Posterior vena cava (tissue), 2 donors: Measurements from ENCODE around the gene PTPN18. TPM values are rescaled to one million over a fixed set of nuclear protein-coding genes. Genes with fewer than 3 reads are reported as not detected.
A peak's percentile ranks its signal among the peaks of the same experiment; 100 is the strongest.

Experiments used
- DNase-seq: peaks from one replicate; pipeline ENCODE4 v3.0.0-alpha.2; 2020; ENCODE audit warnings: low spot score
- intact Hi-C, 2 donors: fragments of 100-400 bp; cut with DNase I; formaldehyde crosslinking; loops; one replicate each; pipeline versions ENCODE4 v1.14.1 to v1.14.2; 2022 to 2023
- total RNA-seq, 2 donors: library from RNA; stranded (reverse); fragmentation: NEBNext Ultra II Directional; extraction: Animal tissue kit (Norgen Biotek cat#: 25700); gene quantifications; one replicate each; pipeline ENCODE4 v1.2.1, GENCODE V29; 2021
- donor health status: DM: yes; HTN: yes; CAD: no.
- donor health status: DM: yes; HTN: yes; CAD: no.

PTPN18 gene
- total RNA-seq, 2 donors from 2014 or later = 33.6 to 58.7 TPM

GRCh38 chr2:130337735-130338325 is 18.0 kb upstream of the PTPN18 start:
- DNase-seq = no peak
- intact Hi-C loops = loop anchor here in 1 of 2 donors (10.0 kb wide), 1 partner anchor 153 kb away; the partner anchor contains the start of genes MZT2B and SMPD4

GRCh38 chr2:130338793-130339345 is 17.0 kb upstream of the PTPN18 start:
- no peak for DNase-seq
- intact Hi-C loops = loop anchor here in 1 of 2 donors (10.0 kb wide), 1 partner anchor 154 kb away; the partner anchor contains the start of genes MZT2B and SMPD4

GRCh38 chr2:130339885-130340745 is 15.7 kb upstream of the PTPN18 start:
- intact Hi-C loops = loop anchor here in 1 of 2 donors (10.0 kb wide), 1 partner anchor 155 kb away; the partner anchor contains the start of genes MZT2B and SMPD4
- DNase-seq = no peak

- no peak for DNase-seq
- intact Hi-C loops = no loop called here
These were observed 14.3 kb upstream of the PTPN18 start for GRCh38 chr2:130341562-130342019.

- DNase-seq = peak; percentile 94
- intact Hi-C loops = no loop called here
These were observed 13.8 kb upstream of the PTPN18 start for GRCh38 chr2:130342020-130342532.

- intact Hi-C loops = no loop called here
These were observed 13.2 kb upstream of the PTPN18 start, which contains the start of gene IMP4 for GRCh38 chr2:130342533-130343275. TSS of gene IMP4 (plus strand) at chr2:130342897. CDS start at chr2:130342933, 36 bp downstream.

GRCh38 chr2:130344578-130344977 is 11.3 kb upstream of the PTPN18 start:
- no peak for DNase-seq
- intact Hi-C loops = no loop called here

More at GRCh38 chr2:130342533-130343275, 13.2 kb upstream of the PTPN18 start, which contains the start of gene IMP4:
- peak; percentile 98 for DNase-seq

GRCh38 chr2:130345091-130345490 is 10.8 kb upstream of the PTPN18 start:
- no peak for DNase-seq

GRCh38 chr2:130345611-130346010 is 10.2 kb upstream of the PTPN18 start:
- intact Hi-C loops = no loop called here
- DNase-seq = peak; percentile 76

More at GRCh38 chr2:130345091-130345490, 10.8 kb upstream of the PTPN18 start:
- intact Hi-C loops = no loop called here

GRCh38 chr2:130346041-130346740 is 9.7 kb upstream of the PTPN18 start:
- intact Hi-C loops = no loop called here
- no peak for DNase-seq

- no peak for DNase-seq
- intact Hi-C loops = no loop called here
These were observed 9.2 kb upstream of the PTPN18 start for GRCh38 chr2:130346741-130347066.

GRCh38 chr2:130347220-130347925 is 8.5 kb upstream of the PTPN18 start:
- intact Hi-C loops = no loop called here
- no peak for DNase-seq

- no peak for DNase-seq
- intact Hi-C loops = no loop called here
These were observed 6.7 kb upstream of the PTPN18 start for GRCh38 chr2:130349174-130349573.

GRCh38 chr2:130351711-130352110 is 4.1 kb upstream of the PTPN18 start:
- DNase-seq = no peak
- intact Hi-C loops = no loop called here

GRCh38 chr2:130352237-130352636 is 3.6 kb upstream of the PTPN18 start:
- intact Hi-C loops = no loop called here
- no peak for DNase-seq

- intact Hi-C loops = no loop called here
- no peak for DNase-seq
These were observed 2.3 kb upstream of the PTPN18 start for GRCh38 chr2:130353291-130354138.

- intact Hi-C loops = no loop called here
- no peak for DNase-seq
These were observed 1.8 kb upstream of the PTPN18 start for GRCh38 chr2:130354139-130354428.
